ENCODE data around the gene CPE.
A peak's percentile ranks its signal among the peaks of the same experiment; 100 is the strongest.

The CPE gene

GRCh38 chr4:165516281-165516833 lies 137.5 kb downstream of the CPE start:
- no peak for DNase-seq

DNA sequence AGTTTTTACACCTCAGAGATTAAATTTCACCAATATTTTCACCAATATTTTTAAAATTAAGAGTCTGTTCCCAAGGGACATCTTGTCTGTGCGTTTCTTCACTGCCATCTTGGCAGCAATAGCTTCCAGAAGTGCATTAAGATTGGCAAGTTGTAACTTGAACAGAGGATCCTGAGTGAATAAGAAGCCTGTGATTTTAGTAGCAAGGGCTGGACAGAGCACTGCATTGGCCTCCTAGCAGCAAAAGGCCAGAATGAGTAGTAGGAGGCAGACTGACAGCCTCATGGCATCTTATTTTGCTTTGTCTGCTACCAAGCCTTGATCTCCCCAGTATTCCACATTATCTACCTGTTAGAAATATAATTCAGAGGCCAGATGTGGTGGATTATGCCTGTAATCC lies 138.4 kb downstream of the CPE start:
- DNase-seq: no peak

DNA sequence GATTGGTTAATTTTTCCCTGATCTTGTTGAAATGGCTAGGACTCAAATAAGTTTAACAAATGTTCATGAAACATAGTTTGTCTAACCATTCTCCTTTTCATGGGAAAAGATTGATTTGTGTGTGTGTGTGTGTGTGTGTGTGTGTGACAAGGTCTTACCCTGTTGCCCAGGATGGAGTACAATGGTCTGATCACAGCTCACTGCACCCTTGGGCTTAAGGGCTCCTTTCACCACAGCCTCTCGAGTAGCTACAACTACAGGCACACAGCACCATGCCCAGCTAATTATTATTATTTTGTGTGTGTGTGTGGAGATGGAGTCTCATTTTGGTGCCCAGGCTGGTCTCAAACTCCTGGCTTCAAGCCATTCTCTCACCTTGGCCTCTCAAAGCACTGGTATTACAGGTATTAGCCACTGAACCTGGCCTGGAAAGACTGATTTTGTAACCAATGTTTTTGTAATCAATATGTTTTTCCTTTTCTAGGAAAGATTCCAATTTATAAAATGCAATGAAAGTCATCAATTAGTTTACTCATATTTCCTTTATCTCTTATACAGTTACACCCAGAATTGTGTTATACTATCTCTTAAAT lies 139.3 kb downstream of the CPE start:
- no peak for DNase-seq

DNA sequence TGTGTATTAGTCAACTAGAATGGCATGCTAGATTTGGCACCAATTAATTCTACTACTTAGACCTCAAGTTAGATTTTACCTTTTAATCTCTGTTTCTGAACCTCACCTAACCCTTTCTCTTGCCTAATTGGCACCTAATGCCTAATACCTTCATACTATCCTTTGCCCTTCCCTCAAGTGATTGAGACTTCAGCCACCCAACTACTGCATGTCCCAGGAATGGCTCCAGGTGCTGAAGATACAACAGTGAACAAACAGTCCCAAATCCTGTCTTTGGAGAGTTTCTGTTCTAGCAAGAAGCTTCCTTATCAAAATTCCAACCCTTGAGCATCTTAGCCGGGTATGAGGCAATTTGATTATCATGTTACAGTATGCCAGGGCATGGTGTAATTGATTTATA lies 139.9 kb downstream of the CPE start:
- DNase-seq: no peak

DNA sequence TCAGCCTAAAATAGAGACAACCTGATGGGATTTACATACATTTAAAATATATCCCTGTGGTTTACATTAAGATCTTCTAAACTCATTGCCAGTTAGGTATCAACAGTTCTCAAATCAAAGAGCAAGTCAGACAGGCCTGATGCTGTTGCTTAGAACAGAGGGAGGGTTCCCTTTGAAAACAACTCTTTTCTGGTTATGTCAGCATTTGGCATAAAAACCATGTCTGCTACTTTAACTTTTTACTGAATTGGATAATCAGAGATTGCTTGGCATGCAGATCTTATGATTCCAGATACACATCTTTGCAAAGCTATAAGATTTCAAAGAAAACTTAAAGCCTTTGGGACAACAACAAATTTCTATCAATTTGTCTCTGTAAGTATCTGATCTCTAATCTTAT lies 140.8 kb downstream of the CPE start:
- DNase-seq: no peak

- DNase-seq: no peak
Observed at GRCh38 chr4:165520086-165520485, 141.3 kb downstream of the CPE start.

DNA sequence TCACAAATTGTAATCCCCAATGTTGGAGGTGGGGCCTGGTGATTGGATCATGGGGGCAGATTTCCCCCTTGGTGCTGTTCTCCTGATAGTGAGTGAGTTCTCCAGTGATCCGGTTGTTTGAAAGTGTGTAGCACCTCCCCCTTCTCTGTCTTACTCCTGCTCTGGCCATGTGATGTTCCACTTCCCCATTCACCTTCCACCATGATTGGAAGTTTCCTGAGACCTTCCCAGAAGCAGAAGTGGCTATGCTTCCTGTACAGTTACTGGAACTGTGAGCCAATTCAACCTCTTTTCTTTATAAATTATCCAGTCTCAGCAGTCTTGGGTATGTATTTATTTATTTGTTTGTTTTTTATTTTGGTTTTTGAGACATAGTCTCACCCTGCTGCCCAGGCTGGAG lies 143.2 kb downstream of the CPE start:
- DNase-seq: no peak

- no peak for DNase-seq
Observed at GRCh38 chr4:165524532-165525190, 145.9 kb downstream of the CPE start.

DNA sequence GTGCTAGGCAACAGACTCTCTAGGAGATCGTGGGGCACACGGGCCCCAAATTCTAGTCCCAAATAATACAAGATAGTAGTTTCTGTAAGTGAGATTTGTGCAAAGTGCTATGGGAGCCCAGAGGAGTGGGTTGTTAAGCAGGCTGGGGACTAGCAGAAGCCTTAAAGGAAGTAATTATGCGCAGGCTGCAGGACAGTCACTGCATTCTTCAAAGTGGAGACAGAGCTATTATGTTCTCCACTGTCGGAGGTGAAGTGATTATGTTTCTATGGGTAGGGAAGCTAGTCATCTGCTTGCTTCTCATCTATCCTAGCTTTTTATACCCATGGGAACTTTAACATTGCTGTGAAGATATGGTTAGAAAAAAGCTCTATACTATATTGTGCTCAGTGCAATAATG lies 154.2 kb downstream of the CPE start:
- DNase-seq: no peak

- DNase-seq: peak; percentile 4 to 17
Observed at GRCh38 chr4:165537028-165537648, 158.3 kb downstream of the CPE start.

DNA sequence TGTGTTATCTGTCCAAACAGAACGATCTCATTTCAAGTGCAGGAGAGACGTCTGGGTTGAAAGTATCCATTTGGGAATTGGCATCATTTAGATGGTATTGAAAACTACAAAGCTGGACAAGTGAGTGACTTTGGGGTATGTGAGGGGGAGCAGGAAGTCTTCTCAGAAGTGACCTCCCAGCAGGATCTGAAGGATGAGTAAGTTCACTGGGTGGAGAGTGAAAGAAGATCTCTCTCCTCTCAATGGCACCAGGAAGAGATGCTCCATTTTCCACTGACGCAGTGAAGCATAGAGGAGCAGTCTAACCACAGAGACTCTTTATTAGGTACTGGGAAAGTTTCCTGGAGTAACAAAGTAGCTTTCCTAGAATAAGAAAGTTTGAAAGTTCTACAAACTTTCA lies 161.0 kb downstream of the CPE start:
- no peak for DNase-seq

- DNase-seq: no peak
Observed at GRCh38 chr4:165540206-165540830, 161.5 kb downstream of the CPE start.

DNA sequence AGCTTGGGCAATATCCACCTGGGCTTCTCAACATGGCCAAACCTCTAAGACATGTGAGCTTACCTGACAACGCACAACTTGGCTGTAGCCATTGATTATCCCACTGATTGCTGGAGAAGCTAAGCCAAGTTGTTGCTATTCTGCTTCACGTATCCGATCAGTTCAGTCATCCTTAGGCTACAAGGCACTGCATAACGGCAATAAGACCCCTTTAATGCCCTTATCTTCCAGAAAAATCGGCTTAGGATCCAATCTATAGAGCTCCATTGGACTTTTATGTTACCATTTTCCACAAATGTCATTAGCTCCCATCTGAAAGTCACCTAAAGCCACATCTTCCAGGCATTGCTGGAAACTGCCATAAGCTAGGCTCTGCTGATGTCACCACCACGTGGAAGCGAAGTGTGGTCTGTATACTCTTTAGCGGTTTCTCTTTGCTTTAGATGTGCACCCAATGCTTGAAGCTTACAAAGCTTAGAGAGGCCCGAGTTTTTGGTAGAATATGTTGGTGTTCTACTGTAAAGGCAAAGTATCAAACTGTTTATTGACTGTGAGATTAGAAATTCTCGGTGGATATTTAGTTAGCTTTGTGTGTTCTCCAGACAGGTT lies 163.1 kb downstream of the CPE start:
- DNase-seq: no peak

DNA sequence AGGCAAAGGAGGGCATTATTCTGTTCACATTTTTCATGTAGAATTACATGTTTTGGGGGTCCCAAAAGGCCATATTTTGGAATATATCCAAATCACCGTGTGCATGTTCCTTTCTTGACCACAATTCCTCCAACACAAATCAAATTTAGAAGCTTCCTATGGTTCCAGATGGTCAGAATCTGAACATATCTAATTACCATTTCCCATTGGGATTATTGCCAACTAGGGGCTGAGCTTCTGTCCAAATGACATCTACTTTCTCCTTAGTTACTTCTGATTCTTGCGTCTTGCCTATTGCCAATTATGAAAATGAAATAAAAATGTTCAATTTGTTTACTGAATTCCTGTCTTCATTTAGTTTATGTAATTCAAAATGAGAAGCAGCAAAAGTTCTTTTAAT lies 163.7 kb downstream of the CPE start:
- no peak for DNase-seq
